Stimulated activated CD4-positive, alpha-beta T cell treated with anti-CD3 and anti-CD28 coated beads, Interleukin-12 subunit alpha, Interleukin-12 subunit beta, amount 100 ng/mL, for 48 hours (primary cell): ENCODE results near the gene TSPY2.
"Not testable (repeated sequence)": the region's sequence is repeated elsewhere in the genome, so short reads cannot be mapped to it uniquely, and the experiment has no call there.

Experiments
- DNase-seq, 3 donors: peaks; one replicate each; pipeline ENCODE4 v3.0.0-alpha.2; 2020; ENCODE audit warnings: low read depth in 2 of 3, low spot score in 1 of 3

TSPY2 gene

GRCh38 chrY:6245923-6246322 lies at the start of gene TSPY2:
Gene TSPY2, plus strand, starts transcription at chrY:6246223. Its CDS starts 46 bp downstream, at chrY:6246269.
- DNase-seq, result not testable (repeated sequence)

GRCh38 chrY:6209565-6209964 lies 36.5 kb upstream of the TSPY2 start:
- not testable (repeated sequence) for DNase-seq

- not testable (repeated sequence) for DNase-seq
Observed at GRCh38 chrY:6217045-6217444, 29.0 kb upstream of the TSPY2 start.

GRCh38 chrY:6269839-6270238 lies 23.8 kb downstream of the TSPY2 start:
- DNase-seq, result not testable (repeated sequence)
